GM21515 (cell line): ENCODE results near the gene SLC25A48.
"Not testable (repeated sequence)": the region's sequence is repeated elsewhere in the genome, so short reads cannot be mapped to it uniquely, and the experiment has no call there.

Experiments
- ATAC-seq: cut with Tn5 transposase; IDR thresholded peaks from one replicate; pipeline ENCODE4 v1.9.1; 2021; ENCODE audit not compliant: unreplicated experiment

SLC25A48 gene

GRCh38 chr5:135857630-135858311 lies 23.3 kb downstream of the SLC25A48 start:
- ATAC-seq = no peak

DNA sequence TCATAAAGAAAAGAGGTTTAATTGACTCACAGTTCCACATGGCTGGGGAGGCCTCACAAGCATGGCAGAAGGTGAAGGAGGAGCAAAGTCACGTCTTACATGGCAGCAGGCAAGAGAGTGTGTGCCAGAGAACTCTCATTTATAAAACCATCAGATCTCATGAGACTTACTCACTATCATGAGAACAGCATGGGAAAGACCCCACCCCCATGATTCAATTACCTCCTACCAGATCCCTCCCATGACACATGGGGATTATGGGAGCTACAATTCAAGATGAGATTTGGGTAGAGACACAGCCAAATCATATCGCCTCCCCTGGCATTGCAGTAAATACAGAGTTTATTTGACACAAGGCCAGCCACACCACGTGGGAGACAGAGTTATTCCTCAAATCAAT lies 24.7 kb downstream of the SLC25A48 start:
- ATAC-seq = not testable (repeated sequence)

DNA sequence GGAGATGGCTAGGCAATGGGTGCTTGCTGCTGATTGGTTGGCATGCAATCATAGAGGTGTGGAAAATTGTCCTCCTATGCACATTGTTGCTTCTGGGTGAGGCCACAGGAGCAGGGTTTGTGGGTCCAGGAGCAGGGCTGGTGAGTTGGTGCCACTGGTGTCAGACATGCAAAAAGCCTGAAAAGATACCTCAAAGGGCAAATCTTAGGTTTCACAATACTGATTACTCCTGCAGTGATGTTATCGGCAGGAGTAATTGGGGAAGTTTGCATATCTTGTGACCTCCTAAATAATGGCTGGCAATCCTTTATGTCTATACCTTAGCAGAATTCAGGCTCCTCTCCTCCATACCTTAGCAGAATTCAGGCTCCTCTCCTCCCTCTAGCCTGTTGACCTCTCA lies 25.2 kb downstream of the SLC25A48 start:
- ATAC-seq = no peak

DNA sequence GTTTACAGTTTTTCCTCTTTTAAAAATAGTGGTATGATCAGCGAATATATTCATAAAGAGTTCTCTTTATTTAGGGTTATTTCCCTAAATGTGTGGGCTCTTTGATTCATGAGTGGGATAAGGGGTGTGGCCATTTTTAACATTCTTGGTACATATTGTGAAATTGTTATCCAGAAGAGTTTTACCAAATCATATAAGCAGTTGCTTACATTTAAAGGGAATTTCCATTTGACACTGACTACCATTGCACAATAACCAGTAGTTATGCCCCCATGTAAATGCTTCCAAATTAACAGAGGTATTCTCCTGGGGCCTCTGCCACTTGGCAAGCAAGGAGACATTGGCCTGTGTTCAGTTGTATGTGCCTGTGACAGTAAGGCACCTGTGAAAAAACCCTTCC lies 27.2 kb downstream of the SLC25A48 start:
- ATAC-seq = no peak

GRCh38 chr5:135862086-135862485 lies 27.6 kb downstream of the SLC25A48 start:
- ATAC-seq = no peak

GRCh38 chr5:135862744-135863143 lies 28.3 kb downstream of the SLC25A48 start:
- no peak for ATAC-seq

DNA sequence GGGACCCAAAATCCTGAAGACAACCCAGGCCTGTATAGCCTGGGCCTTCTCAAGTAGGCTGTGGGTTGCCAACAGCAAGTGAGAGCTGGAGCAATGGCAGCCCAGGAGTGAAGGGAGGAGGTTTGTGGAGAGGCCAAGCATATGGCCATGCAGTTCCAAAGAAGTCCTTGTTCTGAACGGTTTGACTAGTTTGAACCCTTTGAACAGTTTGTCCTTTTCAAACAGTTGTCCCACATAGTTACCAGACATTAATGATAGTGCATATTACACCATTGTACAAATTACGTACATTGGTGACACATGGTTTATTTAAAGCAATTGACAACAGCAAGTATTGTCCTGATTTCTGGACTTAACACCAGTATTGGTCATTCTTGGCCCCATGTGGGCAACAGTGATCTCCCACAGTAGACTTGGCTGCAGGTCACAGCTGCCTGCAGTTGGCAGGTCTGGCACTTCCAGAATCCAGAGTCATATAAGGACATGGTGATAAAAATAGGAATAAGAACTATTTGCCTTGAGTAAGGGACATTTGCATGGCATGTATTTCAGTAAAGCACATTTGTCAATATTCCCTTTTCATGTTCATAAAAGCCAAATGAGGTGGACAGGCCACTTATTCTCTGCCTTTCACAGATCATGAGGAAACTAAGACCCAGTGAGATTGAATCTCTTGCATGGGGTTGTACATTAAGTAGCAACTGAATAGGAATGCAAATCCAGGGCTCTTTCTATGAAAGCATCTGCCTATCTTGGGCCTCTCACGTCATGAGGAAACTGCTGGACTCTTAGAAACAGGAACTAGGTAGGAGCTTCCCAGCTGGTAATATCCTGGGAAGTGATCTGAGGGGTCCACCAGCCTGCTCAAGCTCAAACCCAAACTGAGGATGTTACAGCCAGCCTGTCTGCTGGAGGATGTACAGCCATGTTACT lies 30.3 kb downstream of the SLC25A48 start:
- no peak for ATAC-seq

GRCh38 chr5:135866016-135866415 lies 31.6 kb downstream of the SLC25A48 start:
- ATAC-seq = no peak

GRCh38 chr5:135867599-135867998 lies 33.1 kb downstream of the SLC25A48 start:
- ATAC-seq = no peak

DNA sequence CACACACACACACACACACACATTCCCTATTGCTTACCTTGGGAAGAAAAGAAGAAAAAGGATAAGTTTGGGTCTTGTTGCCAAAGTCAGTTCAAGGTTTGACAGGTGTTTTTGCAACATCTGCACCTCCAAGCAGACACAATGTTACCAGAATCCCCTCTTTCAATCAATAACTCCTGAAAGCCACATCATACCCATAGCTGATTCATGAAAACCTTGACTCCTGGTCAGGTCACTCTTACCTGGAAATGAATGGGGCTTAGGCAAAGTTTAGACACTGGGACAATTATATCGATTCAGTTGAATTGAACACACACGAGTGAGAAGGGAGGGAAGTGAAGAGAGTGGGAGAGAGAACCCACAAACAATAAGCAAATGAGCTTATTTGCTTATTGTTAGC lies 34.2 kb downstream of the SLC25A48 start:
- ATAC-seq = no peak

- ATAC-seq = no peak
Measured at GRCh38 chr5:135869276-135869675, 34.8 kb downstream of the SLC25A48 start.

DNA sequence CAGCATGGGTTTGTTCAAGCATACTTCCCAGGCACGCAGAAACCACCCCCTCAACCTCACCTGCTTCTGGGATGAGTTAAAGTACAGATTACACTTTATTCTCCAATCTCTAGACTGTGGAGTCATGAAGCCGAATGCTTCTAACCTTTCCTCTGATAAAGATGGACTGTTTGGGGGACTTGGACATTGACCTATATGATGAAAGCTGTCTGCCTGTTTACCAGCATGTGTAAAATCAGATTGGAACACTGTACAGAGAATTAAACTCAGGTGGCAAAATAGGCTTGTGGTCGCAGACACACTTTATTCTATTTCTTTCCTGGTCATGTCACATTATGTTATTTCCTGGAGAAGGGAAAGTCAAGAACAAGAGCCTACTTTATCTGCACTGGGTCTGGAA lies 35.5 kb downstream of the SLC25A48 start:
- no peak for ATAC-seq

GRCh38 chr5:135871268-135871915 lies 36.9 kb downstream of the SLC25A48 start:
- no peak for ATAC-seq

GRCh38 chr5:135873831-135874230 lies 39.4 kb downstream of the SLC25A48 start:
- no peak for ATAC-seq

GRCh38 chr5:135874461-135874860 lies 40.0 kb downstream of the SLC25A48 start:
- no peak for ATAC-seq

DNA sequence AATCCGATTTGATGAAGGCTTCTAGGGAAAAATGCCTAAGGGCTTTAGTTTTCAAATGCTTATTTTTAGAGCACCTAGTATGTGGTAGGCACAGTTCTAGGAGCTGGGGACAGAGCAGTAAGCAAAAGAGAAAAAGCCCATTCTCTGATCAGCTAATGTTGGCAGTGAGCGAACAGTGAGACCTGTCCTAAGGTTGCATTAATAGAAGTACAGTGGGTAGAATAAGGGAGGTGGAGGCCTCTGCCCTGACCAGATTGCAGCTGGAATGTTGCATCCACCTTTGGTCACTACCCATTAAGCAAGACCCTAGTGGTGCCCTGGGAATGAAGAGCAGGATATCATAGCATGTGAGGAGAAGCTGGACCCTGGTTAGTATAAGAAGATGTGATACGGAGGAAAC lies 41.1 kb downstream of the SLC25A48 start:
- ATAC-seq = no peak

DNA sequence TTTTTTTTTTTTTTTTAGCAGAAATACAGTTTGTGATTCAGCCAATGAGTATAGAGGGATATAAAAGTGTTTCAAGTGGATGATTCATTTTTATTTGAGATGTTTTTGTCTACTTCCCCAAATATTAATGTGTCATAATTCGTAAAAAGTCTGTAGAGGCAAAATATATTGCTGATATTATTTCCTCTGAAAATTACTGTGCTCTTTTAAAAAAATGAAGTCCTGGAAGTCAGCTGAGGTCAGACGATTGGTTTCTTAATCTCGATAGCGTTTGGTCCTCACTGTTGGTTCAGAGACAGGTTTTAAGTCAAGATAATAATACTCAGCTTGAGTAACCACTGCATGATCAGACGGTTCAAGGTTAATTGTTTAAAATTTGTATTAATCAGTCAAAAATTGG lies 41.7 kb downstream of the SLC25A48 start:
- ATAC-seq = no peak

- no peak for ATAC-seq
Measured at GRCh38 chr5:135877570-135878155, 43.2 kb downstream of the SLC25A48 start.

- no peak for ATAC-seq
Measured at GRCh38 chr5:135878156-135878620, 43.7 kb downstream of the SLC25A48 start.

DNA sequence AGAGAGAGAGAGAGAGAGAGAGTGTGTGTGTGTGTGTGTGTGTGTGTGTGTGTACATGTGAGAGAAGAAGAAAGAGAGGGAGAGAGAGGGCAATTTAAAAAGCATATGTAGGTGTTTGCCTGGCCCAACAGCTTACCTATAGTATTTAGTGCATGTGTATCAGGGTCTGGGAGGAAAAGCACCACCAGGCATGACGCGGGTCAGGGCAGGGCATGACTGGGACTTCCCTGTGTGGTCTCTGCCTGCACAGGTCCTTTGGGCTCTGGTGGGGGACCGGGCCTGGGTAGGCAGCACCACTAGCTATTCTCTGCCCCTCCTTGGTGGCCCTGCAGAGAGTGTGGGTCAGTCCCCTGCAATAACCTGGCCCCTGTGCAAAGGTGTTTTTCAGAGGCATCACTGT lies 45.1 kb downstream of the SLC25A48 start:
- ATAC-seq = no peak

GRCh38 chr5:135880278-135880677 lies 45.8 kb downstream of the SLC25A48 start:
- ATAC-seq = no peak
